Activated T-cell treated with anti-CD3 and anti-CD28 coated beads for 4 hours (primary cell): ENCODE data around the gene CYP2W1.

Experiments
- DNase-seq: peaks from one replicate; pipeline ENCODE4 v3.0.0-alpha.2; 2020

CYP2W1 gene

GRCh38 chr7:983616-984071, 663 bp downstream of the CYP2W1 start:
- no peak for DNase-seq

- no peak for DNase-seq
Measured at GRCh38 chr7:984361-985126, 1.6 kb downstream of the CYP2W1 start.

GRCh38 chr7:985127-985416, 2.1 kb downstream of the CYP2W1 start:
- DNase-seq = no peak

- DNase-seq = no peak
Measured at GRCh38 chr7:985915-986741, 3.1 kb downstream of the CYP2W1 start.

GRCh38 chr7:986766-987751, 4.1 kb downstream of the CYP2W1 start:
- no peak for DNase-seq

GRCh38 chr7:987909-988308, 4.9 kb downstream of the CYP2W1 start:
- no peak for DNase-seq

- no peak for DNase-seq
Measured at GRCh38 chr7:988426-988911, 5.5 kb downstream of the CYP2W1 start.

- DNase-seq = no peak
Measured at GRCh38 chr7:988963-989529, 6.1 kb downstream of the CYP2W1 start.

GRCh38 chr7:990352-990932, 7.5 kb downstream of the CYP2W1 start:
- no peak for DNase-seq

- no peak for DNase-seq
Measured at GRCh38 chr7:990933-991728, 8.2 kb downstream of the CYP2W1 start.

GRCh38 chr7:991729-992656, 9.0 kb downstream of the CYP2W1 start:
- no peak for DNase-seq

GRCh38 chr7:992709-993607, 10.0 kb downstream of the CYP2W1 start:
- DNase-seq = peak; percentile 92

GRCh38 chr7:994592-995308, 11.8 kb downstream of the CYP2W1 start:
- DNase-seq = no peak

- DNase-seq = no peak
Measured at GRCh38 chr7:995571-995970, 12.6 kb downstream of the CYP2W1 start.

GRCh38 chr7:996079-996872, 13.3 kb downstream of the CYP2W1 start:
- no peak for DNase-seq

- no peak for DNase-seq
Measured at GRCh38 chr7:997404-998395, 14.7 kb downstream of the CYP2W1 start.
